Natural killer cell (primary cell): Measurements from ENCODE around the gene CEACAM7. TPM values are rescaled to one million over a fixed set of nuclear protein-coding genes. Genes with fewer than 3 reads are reported as not detected.
"Not testable (repeated sequence)": the region's sequence is repeated elsewhere in the genome, so short reads cannot be mapped to it uniquely, and the experiment has no call there.

Experiments
- ATAC-seq, 3 donors: fragments of 150-1000 bp in 2 of 3; fragments of 200-7000 bp in 1 of 3; cut with Tn5 transposase; 1 replicate in 1 of 3; 2 replicates in 2 of 3; pipeline ENCODE4 v1.10.0; 2021; ENCODE audit warnings: mild to moderate bottlenecking in 2 of 3, moderate library complexity in 2 of 3
- DNase-seq, 2 donors: peaks; one replicate each; pipeline versions ENCODE4 v3.0.0 to v3.0.0-alpha.2; 2013 to 2021; ENCODE audit warnings: mixed read lengths in 1 of 2
- H3K27ac ChIP-seq: one replicate; pipeline ENCODE4 v1.5.1; 2013; ENCODE audit warnings: mild to moderate bottlenecking, low read length
- H3K27me3 ChIP-seq: one replicate; pipeline ENCODE4 v1.6.1; 2013; ENCODE audit warnings: low read length; ENCODE audit not compliant: control insufficient read depth, insufficient read depth
- H3K36me3 ChIP-seq: one replicate; pipeline ENCODE4 v1.6.1; 2013; ENCODE audit warnings: low read length; ENCODE audit not compliant: control insufficient read depth, insufficient read depth
- H3K4me1 ChIP-seq: one replicate; pipeline ENCODE4 v1.6.1; 2013; ENCODE audit warnings: low read length; ENCODE audit not compliant: control insufficient read depth, insufficient read depth
- H3K4me3 ChIP-seq: one replicate; pipeline ENCODE4 v1.5.1; 2013; ENCODE audit warnings: low read length
- H3K9me3 ChIP-seq: one replicate; pipeline ENCODE4 v1.6.1; 2013; ENCODE audit warnings: low read length; ENCODE audit not compliant: control insufficient read depth, insufficient read depth
- H3K27ac Mint-ChIP-seq, 2 donors: one replicate each; pipeline ENCODE4 v1.8.0; 2022; ENCODE audit warnings: mild to moderate bottlenecking in 2 of 2, mixed read lengths in 2 of 2, moderate library complexity in 1 of 2
- H3K27me3 Mint-ChIP-seq, 2 donors: one replicate each; pipeline ENCODE4 v1.8.0; 2022; ENCODE audit warnings: low read depth in 2 of 2, mixed read lengths in 2 of 2
- H3K36me3 Mint-ChIP-seq: one replicate; pipeline ENCODE4 v1.8.0; 2022; ENCODE audit warnings: mixed read lengths
- H3K4me1 Mint-ChIP-seq, 2 donors: one replicate each; pipeline ENCODE4 v1.8.0; 2022; ENCODE audit warnings: mixed read lengths in 2 of 2
- H3K4me3 Mint-ChIP-seq: one replicate; pipeline ENCODE4 v1.8.0; 2022; ENCODE audit warnings: mild to moderate bottlenecking, moderate library complexity, mixed read lengths
- H3K9me3 Mint-ChIP-seq, 2 donors: one replicate each; pipeline ENCODE4 v1.8.0; 2022; ENCODE audit warnings: mixed read lengths in 2 of 2
- CTCF ChIP-seq: fragments of 200-600 bp; IDR thresholded peaks from one replicate; pipeline ENCODE4 v1.8.0; 2022; ENCODE audit warnings: antibody characterized with exemption
- WGBS: methylation state at CpG from one replicate; pipeline ENCODE4 v1.1.7; 2013; ENCODE audit warnings: missing lambda C conversion rate; ENCODE audit not compliant: insufficient coverage; 5-methylcytosine and 5-hydroxymethylcytosine counted together
- intact Hi-C: fragments of 100-400 bp; cut with micrococcal nuclease; formaldehyde crosslinking; loops from one replicate; pipeline ENCODE4 v1.14.2; 2022
- total RNA-seq, 4 donors: library from RNA; stranded (reverse); fragments of 120-200 nt in 1 of 4; gene quantifications; one replicate each; pipeline versions ENCODE4 v1.2.3 to v1.2.4, GENCODE V29; 2013 to 2022

Gene CEACAM7
- total RNA-seq, 3 donors from 2014 or later (not counting 1 experiment from before 2014, with no cell fraction given), result not detected

DNA sequence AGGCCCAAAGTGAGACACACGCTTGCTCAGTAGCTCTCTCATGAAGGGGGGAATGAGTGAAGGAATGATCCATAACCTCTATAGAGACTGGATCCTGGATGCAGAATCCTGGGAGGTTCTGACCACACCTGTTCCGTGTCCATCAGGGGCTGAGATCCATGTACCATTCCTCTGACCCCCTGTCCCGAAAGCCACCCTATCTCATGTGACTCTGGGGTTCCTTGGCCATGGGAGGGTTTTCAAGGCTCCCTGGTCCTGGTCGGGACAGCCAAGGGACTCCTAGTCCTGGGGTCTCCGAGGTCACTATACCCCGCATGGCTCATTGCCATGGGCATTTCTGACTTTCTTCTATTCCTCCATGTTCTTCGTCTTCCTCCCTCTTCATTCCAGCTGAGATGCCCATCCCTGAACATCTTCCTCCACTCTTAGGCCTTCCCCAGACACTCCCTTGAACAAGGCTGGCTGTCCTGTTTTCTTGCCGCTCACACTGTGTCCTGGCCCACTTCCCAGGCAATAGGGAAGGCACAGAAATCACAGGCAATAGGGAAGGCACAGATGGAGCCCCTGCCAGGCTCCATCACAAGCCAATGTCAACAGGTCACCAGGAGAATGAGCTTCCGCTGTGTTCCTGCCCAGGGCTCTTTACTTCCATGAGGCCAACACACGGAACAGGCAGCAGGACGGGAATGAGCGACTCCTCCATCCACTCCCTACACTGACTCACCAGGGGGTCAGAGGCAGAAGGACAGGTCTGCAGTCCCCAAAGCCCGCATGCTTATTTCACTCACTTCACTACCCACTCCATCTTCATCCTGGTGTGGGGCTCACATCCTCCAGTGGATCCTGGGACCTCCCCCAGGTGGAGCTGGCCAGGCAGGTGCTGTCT is 23.5 kb upstream of the CEACAM7 start:
- H3K27ac Mint-ChIP-seq, result no peak overlapping the region
- intact Hi-C loops, result no loop called here
- no peaks in the 10 kb centered on the region for H3K36me3 Mint-ChIP-seq
- no peaks in the 10 kb centered on the region for H3K9me3 ChIP-seq
- peaks cover 2% of the 10 kb centered on the region for H3K4me1 ChIP-seq
- peaks cover 8 to 20% of the 10 kb centered on the region in 2 donors for H3K27me3 Mint-ChIP-seq
- peaks cover 0 to 7% of the 10 kb centered on the region in 2 donors for H3K4me1 Mint-ChIP-seq
- H3K27me3 ChIP-seq, result no peaks in the 10 kb centered on the region
- no peak overlapping the region for H3K27ac ChIP-seq
- WGBS, result 87% methylated on average over 13 of the region's 13 CpGs
- no peak overlapping the region for H3K4me3 ChIP-seq
- no peaks in the 10 kb centered on the region for H3K36me3 ChIP-seq
- no peaks in the 10 kb centered on the region for H3K9me3 Mint-ChIP-seq
- ATAC-seq, result no peak
- H3K4me3 Mint-ChIP-seq, result no peak overlapping the region
- DNase-seq, result no peak
- TF ChIP-seq CTCF, result no peak

DNA sequence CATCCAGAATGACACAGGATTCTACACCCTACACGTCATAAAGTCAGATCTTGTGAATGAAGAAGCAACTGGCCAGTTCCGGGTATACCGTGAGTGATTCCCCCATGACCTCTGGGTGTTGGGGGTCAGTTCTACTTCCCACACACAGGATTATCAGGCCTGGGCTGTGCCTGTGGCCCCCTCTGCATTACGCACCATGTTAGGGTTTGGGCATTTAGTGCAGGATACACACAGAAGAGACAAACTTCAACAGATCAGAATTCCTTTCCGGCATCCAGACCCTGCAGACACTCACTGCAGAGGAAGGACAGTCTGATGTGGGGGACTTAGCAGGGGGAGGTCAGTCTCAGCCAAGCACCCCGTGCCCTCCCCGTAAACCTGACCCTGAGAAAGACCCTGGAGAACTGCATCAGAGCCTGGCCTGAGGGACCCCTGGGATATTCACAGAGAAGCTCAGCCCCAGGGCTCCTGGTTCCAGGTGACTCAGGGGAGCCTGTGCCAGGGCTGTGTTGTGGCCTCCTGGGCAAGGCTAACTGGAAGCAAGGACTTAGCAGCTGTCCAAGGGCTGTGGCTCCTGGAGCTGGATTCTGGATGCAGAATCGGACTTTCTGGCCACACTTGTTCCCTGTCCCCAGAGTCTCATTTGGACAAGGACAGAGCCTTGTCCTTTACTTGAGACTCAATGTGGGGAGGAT is 22.0 kb upstream of the CEACAM7 start:
- Mint-ChIP-seq H3K27ac (no peak overlapping the region), H3K27me3 (peaks cover 0 to 28% of the 10 kb centered on the region in 2 donors), H3K9me3 (no peaks in the 10 kb centered on the region), H3K4me1 (peaks cover 0 to 7% of the 10 kb centered on the region in 2 donors), H3K36me3 (no peaks in the 10 kb centered on the region), H3K4me3 (no peak overlapping the region)
- Histone ChIP-seq H3K4me1 (peaks cover 2% of the 10 kb centered on the region), H3K27me3 (peaks cover 4% of the 10 kb centered on the region), H3K36me3 (no peaks in the 10 kb centered on the region), H3K9me3 (no peaks in the 10 kb centered on the region), H3K4me3 (no peak overlapping the region), H3K27ac (no peak overlapping the region)
- DNase-seq (no peak), ATAC-seq (no peak)
- intact Hi-C loops, result no loop called here
- 86% methylated on average over 8 of the region's 8 CpGs for WGBS
- TF ChIP-seq CTCF, result no peak

DNA sequence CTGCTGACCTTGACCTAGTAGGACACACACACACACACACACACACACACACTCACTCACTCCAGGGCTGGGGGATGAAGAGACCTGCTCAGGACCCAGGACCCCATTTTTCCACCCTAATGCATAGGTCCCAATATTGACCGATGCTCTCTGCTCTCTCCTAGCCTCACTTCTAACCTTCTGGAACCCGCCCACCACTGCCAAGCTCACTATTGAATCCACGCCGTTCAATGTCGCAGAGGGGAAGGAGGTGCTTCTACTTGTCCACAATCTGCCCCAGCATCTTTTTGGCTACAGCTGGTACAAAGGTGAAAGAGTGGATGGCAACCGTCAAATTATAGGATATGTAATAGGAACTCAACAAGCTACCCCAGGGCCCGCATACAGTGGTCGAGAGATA is 21.4 kb upstream of the CEACAM7 start:
- H3K4me1 Mint-ChIP-seq, ATAC-seq, H3K27me3 ChIP-seq, intact Hi-C loops, DNase-seq, H3K4me1 ChIP-seq, H3K9me3 Mint-ChIP-seq, H3K27ac ChIP-seq, H3K36me3 ChIP-seq, H3K4me3 Mint-ChIP-seq, H3K36me3 Mint-ChIP-seq, H3K27ac Mint-ChIP-seq, H3K4me3 ChIP-seq, H3K9me3 ChIP-seq: not testable (repeated sequence)
- peaks cover 0 to 28% of the 10 kb centered on the region in 2 donors for H3K27me3 Mint-ChIP-seq
- 87% methylated on average over 8 of the region's 8 CpGs for WGBS

GRCh38 chr19:41708481-41708880 is 20.4 kb upstream of the CEACAM7 start, which contains the start of gene CEACAM5:
Gene CEACAM5, plus strand, starts transcription at chr19:41708626. Its CDS starts 106 bp downstream, at chr19:41708732.
- Histone ChIP-seq H3K9me3 (no peaks in the 10 kb centered on the region), H3K27ac (no peak within 1 kb of the TSS), H3K4me1 (peaks cover 2% of the 10 kb centered on the region), H3K36me3 (no peaks in the 10 kb centered on the region), H3K27me3 (peaks cover 4% of the 10 kb centered on the region), H3K4me3 (no peak within 1 kb of the TSS)
- WGBS, result 62% methylated on average over 4 of the region's 4 CpGs
- H3K9me3 Mint-ChIP-seq, result no peaks in the 10 kb centered on the region
- TF ChIP-seq CTCF, result no peak
- ATAC-seq, result no peak
- H3K36me3 Mint-ChIP-seq, result no peaks in the 10 kb centered on the region
- intact Hi-C loops, result no loop called here
- H3K4me1 Mint-ChIP-seq, result peaks cover 0 to 7% of the 10 kb centered on the region in 2 donors
- H3K27me3 Mint-ChIP-seq, result peaks cover 0 to 27% of the 10 kb centered on the region in 2 donors
- H3K4me3 Mint-ChIP-seq, result no peak within 1 kb of the TSS
- no peak within 1 kb of the TSS for H3K27ac Mint-ChIP-seq
- DNase-seq, result no peak
